Activated B cell treated with CpG ODN at 0.5 μM for 24 hours (primary cell): Measurements from ENCODE around the gene TMEM270. TPM values are rescaled to one million over a fixed set of nuclear protein-coding genes. Genes with fewer than 3 reads are reported as not detected.
"Not testable (repeated sequence)": the region's sequence is repeated elsewhere in the genome, so short reads cannot be mapped to it uniquely, and the experiment has no call there.

Source experiments
- ATAC-seq: fragments of 200-7000 bp; cut with Tn5 transposase; one replicate; pipeline ENCODE4 v1.10.0; 2021; ENCODE audit warnings: low read depth, mild to moderate bottlenecking, moderate library complexity
- CTCF ChIA-PET: fragments of 350-600 bp; sonication (Branson Sonifier 250); formaldehyde crosslinking; loops from one replicate; lab custom pipeline; 2021; ENCODE audit warnings: antibody characterized with exemption; lab: Charles Lee
- POLR2A ChIA-PET: fragments of 350-600 bp; sonication (Branson Sonifier 250); formaldehyde crosslinking; loops from one replicate; lab custom pipeline; 2021; ENCODE audit warnings: antibody characterized with exemption; lab: Charles Lee
- DNase-seq: peaks from one replicate; pipeline ENCODE4 v3.0.0; 2022
- H3K27ac Mint-ChIP-seq: one replicate; pipeline ENCODE4 v1.8.0; 2020; ENCODE audit warnings: mixed read lengths
- H3K27me3 Mint-ChIP-seq: one replicate; pipeline ENCODE4 v1.8.0; 2021; ENCODE audit warnings: mixed read lengths
- H3K36me3 Mint-ChIP-seq: one replicate; pipeline ENCODE4 v1.8.0; 2021; ENCODE audit warnings: low read depth, mixed read lengths
- H3K4me1 Mint-ChIP-seq: one replicate; pipeline ENCODE4 v1.8.0; 2021; ENCODE audit warnings: mixed read lengths
- H3K4me3 Mint-ChIP-seq: one replicate; pipeline ENCODE4 v1.8.0; 2020; ENCODE audit warnings: mild to moderate bottlenecking, mixed read lengths
- H3K9me3 Mint-ChIP-seq: one replicate; pipeline ENCODE4 v1.8.0; 2020; ENCODE audit warnings: mixed read lengths
- CTCF ChIP-seq: fragments of 200-600 bp; IDR thresholded peaks from one replicate; pipeline ENCODE4 v1.8.0; 2022; ENCODE audit warnings: antibody characterized with exemption, mild to moderate bottlenecking
- intact Hi-C: fragments of 100-400 bp; cut with micrococcal nuclease; formaldehyde crosslinking; loops from one replicate; pipeline ENCODE4 v1.15.1; 2024
- total RNA-seq: library from RNA; stranded (reverse); gene quantifications from 2 replicates; pipeline ENCODE4 v1.2.3, GENCODE V29; 2022

TMEM270 gene
- total RNA-seq, 1 donor from 2014 or later, result not detected

DNA sequence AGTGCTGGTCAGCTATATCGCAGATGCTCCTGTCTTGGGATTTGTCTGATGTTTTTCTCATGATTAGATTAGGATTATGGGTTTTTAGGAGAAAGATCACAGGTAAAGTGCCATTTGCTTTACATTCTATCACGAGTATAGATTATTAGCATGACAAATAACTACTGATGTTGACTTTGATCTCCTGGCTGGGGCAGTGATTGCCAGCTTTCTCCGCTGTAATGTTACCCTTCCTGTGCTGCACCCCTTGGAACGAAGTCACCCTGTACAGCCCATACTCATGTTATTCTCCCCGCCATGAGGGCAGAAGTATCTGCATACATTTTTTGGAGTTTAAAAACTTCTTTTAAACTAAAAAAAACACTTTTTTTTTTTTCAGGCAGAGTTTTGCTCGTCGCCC is 40.9 kb upstream of the TMEM270 start:
- no peak for TF ChIP-seq CTCF
- Mint-ChIP-seq H3K4me3 (no peak overlapping the region), H3K36me3 (no peaks in the 10 kb centered on the region), H3K27ac (no peak overlapping the region), H3K9me3 (no peaks in the 10 kb centered on the region), H3K4me1 (no peaks in the 10 kb centered on the region), H3K27me3 (peaks cover 11% of the 10 kb centered on the region)
- ATAC-seq (no peak), DNase-seq (no peak)
- CTCF ChIA-PET, result no interaction called here
- POLR2A ChIA-PET, result no interaction called here
- intact Hi-C loops, result no loop called here

DNA sequence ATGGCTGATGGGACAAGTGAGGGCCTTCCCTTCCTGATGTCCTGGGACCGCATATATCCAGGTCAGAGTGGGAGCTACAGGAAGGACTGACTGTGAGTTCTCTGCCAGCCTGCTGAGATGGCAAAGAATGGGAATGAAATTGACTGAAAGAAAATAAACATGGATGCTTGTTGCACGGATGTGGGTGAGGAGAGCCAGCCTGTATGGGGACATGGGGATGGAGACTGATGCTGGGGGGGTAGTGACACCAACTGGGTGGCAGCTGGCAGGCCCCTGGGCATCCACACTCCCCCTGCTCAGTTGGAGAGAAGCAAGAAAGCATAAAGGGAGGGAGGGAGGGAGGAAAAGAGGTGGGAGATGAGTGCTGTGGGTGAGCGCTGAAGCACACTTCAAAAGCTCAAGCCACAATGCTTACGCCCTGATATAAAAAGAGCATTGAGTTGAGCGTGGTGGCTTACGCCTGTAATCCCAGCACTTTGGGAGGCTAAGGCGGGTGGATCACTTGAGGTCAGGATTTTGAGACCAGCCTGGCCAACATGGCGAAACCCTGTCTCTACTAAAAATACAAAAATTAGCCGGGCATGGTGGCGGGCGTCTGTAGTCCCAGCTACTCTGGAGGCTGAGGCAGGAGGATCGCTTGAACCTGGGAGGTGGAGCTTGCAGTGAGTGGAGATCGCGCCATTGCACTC is 39.2 kb upstream of the TMEM270 start:
- H3K27me3 Mint-ChIP-seq, H3K4me3 Mint-ChIP-seq, CTCF ChIA-PET, H3K36me3 Mint-ChIP-seq, H3K4me1 Mint-ChIP-seq, ATAC-seq, intact Hi-C loops, H3K27ac Mint-ChIP-seq, DNase-seq, POLR2A ChIA-PET, H3K9me3 Mint-ChIP-seq: not testable (repeated sequence)

GRCh38 chr7:73822319-73823173 is 38.4 kb upstream of the TMEM270 start:
- Mint-ChIP-seq H3K27me3 (peaks cover 4% of the 10 kb centered on the region), H3K36me3 (no peaks in the 10 kb centered on the region), H3K4me3 (no peak overlapping the region), H3K27ac (no peak overlapping the region), H3K4me1 (peaks cover 17% of the 10 kb centered on the region), H3K9me3 (no peaks in the 10 kb centered on the region)
- TF ChIP-seq CTCF, result no peak
- DNase-seq, result no peak
- POLR2A ChIA-PET, result no interaction called here
- CTCF ChIA-PET, result no interaction called here
- ATAC-seq, result no peak
- intact Hi-C loops, result no loop called here

DNA sequence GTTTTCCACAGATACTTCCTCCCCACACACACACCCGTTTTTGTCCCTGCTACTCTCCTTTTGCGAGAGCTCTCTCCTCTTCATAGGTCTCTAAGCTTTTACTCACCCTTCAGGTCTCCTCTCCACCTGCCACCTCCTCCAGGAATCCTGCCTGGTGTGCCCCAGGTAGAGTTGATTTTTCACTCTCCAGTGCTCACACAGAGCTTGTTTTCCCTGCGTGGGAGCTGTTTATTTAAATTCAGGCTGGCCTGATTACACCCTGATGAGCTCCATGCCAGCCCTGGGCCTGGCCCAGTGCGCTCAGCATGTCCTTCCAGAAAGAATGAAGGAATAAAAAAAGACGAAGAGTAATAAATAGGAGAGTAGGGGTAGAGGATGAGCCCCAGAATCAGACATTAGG is 37.7 kb upstream of the TMEM270 start:
- Mint-ChIP-seq H3K4me1 (peaks cover 24% of the 10 kb centered on the region), H3K4me3 (no peak overlapping the region), H3K9me3 (no peaks in the 10 kb centered on the region), H3K27me3 (peaks cover 2% of the 10 kb centered on the region), H3K36me3 (no peaks in the 10 kb centered on the region), H3K27ac (no peak overlapping the region)
- intact Hi-C loops, result no loop called here
- ChIA-PET CTCF (no interaction called here), POLR2A (no interaction called here)
- ATAC-seq (no peak), DNase-seq (no peak)
- no peak for TF ChIP-seq CTCF

DNA sequence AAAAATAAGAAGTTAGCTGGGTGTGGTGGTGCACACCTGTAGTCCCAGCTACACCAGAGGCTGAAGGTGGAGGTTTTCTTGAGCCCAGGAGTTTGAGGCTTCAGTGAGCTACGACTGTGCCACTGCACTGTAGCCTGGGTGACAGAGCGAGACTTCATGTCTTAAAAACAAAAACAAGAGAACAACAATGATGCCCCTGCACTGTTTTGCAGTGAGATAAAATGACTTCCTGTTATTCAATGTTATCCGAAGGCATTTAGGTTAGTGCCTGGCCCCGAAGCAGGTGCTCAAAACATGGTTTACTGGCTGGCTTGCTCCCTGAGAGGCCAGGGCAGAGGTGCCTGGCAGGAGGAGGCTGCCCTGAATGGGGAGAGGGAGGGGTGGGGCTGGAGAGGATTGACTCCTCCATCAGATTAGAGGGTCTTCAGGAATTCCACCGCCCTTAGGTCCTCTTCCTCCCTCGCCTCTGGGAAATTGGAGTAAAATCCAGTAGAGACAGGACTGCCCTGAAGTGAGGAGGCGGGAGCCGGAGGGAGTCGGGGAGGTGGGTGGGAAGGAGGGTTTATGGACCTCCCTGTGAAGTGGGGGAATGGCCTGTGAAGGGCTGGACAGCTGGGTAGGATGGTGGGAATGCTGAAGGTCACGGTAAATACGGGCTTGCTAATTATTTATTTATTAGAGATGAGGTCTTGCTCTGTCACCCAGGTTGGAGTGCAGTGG is 36.9 kb upstream of the TMEM270 start:
- CTCF ChIA-PET, result no interaction called here

More for the DNA sequence above, 36.9 kb upstream of the TMEM270 start:
- Mint-ChIP-seq H3K27ac (no peak overlapping the region), H3K4me1 (peaks cover 29% of the 10 kb centered on the region), H3K36me3 (no peaks in the 10 kb centered on the region), H3K4me3 (no peak overlapping the region), H3K27me3 (peaks cover 3% of the 10 kb centered on the region), H3K9me3 (no peaks in the 10 kb centered on the region)
- DNase-seq (no peak), ATAC-seq (no peak)
- POLR2A ChIA-PET, result no interaction called here
- intact Hi-C loops, result no loop called here
- TF ChIP-seq CTCF, result no peak
